Left ventricle myocardium inferior (tissue), 1 donor: Measurements from ENCODE around the gene RASAL1. TPM values are rescaled to one million over a fixed set of nuclear protein-coding genes. Genes with fewer than 3 reads are reported as not detected.

Source experiments
- DNase-seq: peaks from one replicate; pipeline ENCODE4 v3.0.0-alpha.2; 2020
- H3K27ac ChIP-seq: fragments of 200-600 bp; replicated peaks from 2 replicates; pipeline ENCODE4 v1.8.0; 2021
- H3K27me3 ChIP-seq: fragments of 200-600 bp; 2 replicates; pipeline ENCODE4 v1.8.0; 2021; ENCODE audit warnings: low read depth
- H3K36me3 ChIP-seq: fragments of 200-600 bp; 2 replicates; pipeline ENCODE4 v1.8.0; 2021
- H3K4me1 ChIP-seq: fragments of 200-600 bp; 2 replicates; pipeline ENCODE4 v1.8.0; 2021
- H3K4me3 ChIP-seq: fragments of 200-600 bp; 2 replicates; pipeline ENCODE4 v1.8.0; 2021; ENCODE audit warnings: mild to moderate bottlenecking, moderate library complexity
- H3K9me3 ChIP-seq: fragments of 200-600 bp; replicated peaks from 2 replicates; pipeline ENCODE4 v1.8.0; 2021
- CTCF ChIP-seq: fragments of 200-600 bp; IDR thresholded peaks from 2 replicates; pipeline ENCODE4 v1.8.0; 2021; ENCODE audit warnings: antibody characterized with exemption, mild to moderate bottlenecking, borderline replicate concordance
- intact Hi-C: fragments of 100-400 bp; cut with micrococcal nuclease; formaldehyde crosslinking; loops from one replicate; pipeline ENCODE4 v1.11.0; 2022
- total RNA-seq: library from RNA; stranded (reverse); fragmentation: NEBNext Ultra II Directional; extraction: Animal tissue kit (Norgen Biotek cat#: 25700); gene quantifications from one replicate; pipeline ENCODE4 v1.2.1, GENCODE V29; 2021
- donor health status: DM: no; HTN: yes; CAD: no; lungs with severe emphysema.

RASAL1 gene
- total RNA-seq, 1 donor from 2014 or later = not detected

DNA sequence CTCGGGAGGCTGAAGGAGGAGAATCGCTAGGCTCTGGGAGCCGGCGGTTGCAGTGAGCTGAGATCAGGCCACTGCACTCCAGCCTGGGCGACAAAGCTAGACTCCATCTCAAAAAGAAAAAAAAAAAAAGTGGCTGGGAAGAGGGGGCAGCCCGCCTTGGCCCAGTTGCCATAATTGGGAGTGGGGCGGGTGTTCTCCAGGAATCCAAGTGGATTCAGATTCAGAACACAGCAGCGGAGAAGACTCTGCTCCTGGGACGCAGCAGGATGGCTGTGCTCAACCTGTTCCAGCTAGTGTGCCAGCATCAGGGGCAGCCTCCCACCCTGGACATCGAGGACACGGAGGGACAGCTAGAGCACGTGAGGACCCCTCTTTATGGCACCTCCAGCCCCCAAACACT is 19.5 kb upstream of the RASAL1 start:
- no peak for TF ChIP-seq CTCF
- peaks cover 30% of the 10 kb centered on the region for H3K36me3 ChIP-seq
- DNase-seq = no peak
- H3K9me3 ChIP-seq = no peaks in the 10 kb centered on the region
- peaks cover 84% of the 10 kb centered on the region for H3K27me3 ChIP-seq
- peaks cover 19% of the 10 kb centered on the region for H3K4me1 ChIP-seq
- H3K4me3 ChIP-seq = peak overlapping the region; percentile 40
- intact Hi-C loops = no loop called here
- H3K27ac ChIP-seq = no peak overlapping the region

GRCh38 chr12:113154351-113154973 is 18.9 kb upstream of the RASAL1 start:
- Histone ChIP-seq H3K36me3 (peaks cover 24% of the 10 kb centered on the region), H3K27me3 (peaks cover 90% of the 10 kb centered on the region), H3K4me3 (peak overlapping the region; percentile 40), H3K27ac (no peak overlapping the region), H3K4me1 (peaks cover 25% of the 10 kb centered on the region), H3K9me3 (no peaks in the 10 kb centered on the region)
- DNase-seq = no peak
- no peak for TF ChIP-seq CTCF
- intact Hi-C loops = no loop called here

GRCh38 chr12:113152835-113153814 is 17.6 kb upstream of the RASAL1 start:
- peak; percentile 68 for DNase-seq

GRCh38 chr12:113152196-113152834 is 16.8 kb upstream of the RASAL1 start:
- H3K9me3 ChIP-seq = no peaks in the 10 kb centered on the region
- peaks cover 28% of the 10 kb centered on the region for H3K4me1 ChIP-seq
- TF ChIP-seq CTCF = no peak
- H3K27ac ChIP-seq = no peak overlapping the region
- no peak for DNase-seq
- peak overlapping the region; percentile 61 for H3K4me3 ChIP-seq
- peaks cover 3% of the 10 kb centered on the region for H3K36me3 ChIP-seq
- intact Hi-C loops = no loop called here
- H3K27me3 ChIP-seq = peaks cover 77% of the 10 kb centered on the region

More at GRCh38 chr12:113152835-113153814, 17.6 kb upstream of the RASAL1 start:
- H3K4me3 ChIP-seq = peak overlapping the region; percentile 61
- H3K27ac ChIP-seq = no peak overlapping the region
- peak; percentile 64 for TF ChIP-seq CTCF
- peaks cover 11% of the 10 kb centered on the region for H3K36me3 ChIP-seq
- H3K4me1 ChIP-seq = peaks cover 28% of the 10 kb centered on the region
- intact Hi-C loops = no loop called here
- H3K27me3 ChIP-seq = peaks cover 85% of the 10 kb centered on the region
- no peaks in the 10 kb centered on the region for H3K9me3 ChIP-seq

GRCh38 chr12:113151655-113152054 is 16.1 kb upstream of the RASAL1 start:
- H3K27me3 ChIP-seq = peaks cover 79% of the 10 kb centered on the region
- peaks cover 28% of the 10 kb centered on the region for H3K4me1 ChIP-seq
- no peak overlapping the region for H3K27ac ChIP-seq
- H3K4me3 ChIP-seq = no peak overlapping the region
- DNase-seq = no peak
- no peak for TF ChIP-seq CTCF
- H3K36me3 ChIP-seq = no peaks in the 10 kb centered on the region
- intact Hi-C loops = no loop called here
- no peaks in the 10 kb centered on the region for H3K9me3 ChIP-seq
